Measurements from ENCODE around the gene MATK.

- TF ChIP-seq ZSCAN5A (tag by site-specific recombination; IDR thresholded peaks at IDR 0.05) (no peak), ZNF324 (tag by site-specific recombination; IDR thresholded peaks at IDR 0.05) (no peak), CTCF (tag by site-specific recombination; IDR thresholded peaks at IDR 0.05) (no peak), MYNN (tag by site-specific recombination; IDR thresholded peaks at IDR 0.05; ENCODE audit: borderline replicate concordance) (no peak), ZNF23 (tag by site-specific recombination; IDR thresholded peaks at IDR 0.05; ENCODE audit: borderline replicate concordance) (no peak), ZNF830 (tag by site-specific recombination; IDR thresholded peaks at IDR 0.05; ENCODE audit: low read depth) (no peak), ZNF501 (tag by site-specific recombination; IDR thresholded peaks at IDR 0.05) (no peak), ZNF155 (tag by site-specific recombination; IDR thresholded peaks at IDR 0.05) (no peak), ZNF660 (tag by site-specific recombination; IDR thresholded peaks at IDR 0.05) (no peak), ZNF302 (tag by site-specific recombination; IDR thresholded peaks at IDR 0.05; ENCODE audit: low read depth) (no peak), ZSCAN30 (tag by site-specific recombination; IDR thresholded peaks at IDR 0.05) (no peak)
These were observed 32.4 kb downstream of the MATK start for GRCh38 chr19:3753631-3754410.

Data from HEK293 (cell line).